GM19324 (cell line): ENCODE measurements around the gene HOXC4.

ENCODE experiments used
- ATAC-seq: cut with Tn5 transposase; IDR thresholded peaks from one replicate; pipeline ENCODE4 v1.9.1; 2021; ENCODE audit warnings: mild to moderate bottlenecking, moderate library complexity; ENCODE audit not compliant: unreplicated experiment, low FRiP score

Gene HOXC4

GRCh38 chr12:54027442-54027786 is 26.2 kb upstream of the HOXC4 start:
- ATAC-seq, result no peak

- ATAC-seq, result no peak
Measured at GRCh38 chr12:54028314-54029201, 25.1 kb upstream of the HOXC4 start, which contains the start of gene HOXC6. Gene HOXC6 (plus strand): TSS chr12:54028440. CDS start chr12:54028522, 82 bp downstream.

- ATAC-seq, result no peak
Measured at GRCh38 chr12:54029529-54030441, 23.9 kb upstream of the HOXC4 start.

- no peak for ATAC-seq
Measured at GRCh38 chr12:54030442-54030801, 23.2 kb upstream of the HOXC4 start.

- ATAC-seq, result no peak
Measured at GRCh38 chr12:54030889-54031471, 22.7 kb upstream of the HOXC4 start.

GRCh38 chr12:54031480-54031879 is 22.2 kb upstream of the HOXC4 start:
- ATAC-seq, result no peak

- ATAC-seq, result no peak
Measured at GRCh38 chr12:54032086-54032619, 21.5 kb upstream of the HOXC4 start.

GRCh38 chr12:54032627-54033100 is 21.0 kb upstream of the HOXC4 start, which contains the start of gene HOXC5:
Gene HOXC5 (plus strand): TSS chr12:54033050. CDS start chr12:54033123, 73 bp downstream.
- no peak for ATAC-seq

GRCh38 chr12:54033106-54033979 is 20.3 kb upstream of the HOXC4 start:
- no peak for ATAC-seq

- ATAC-seq, result no peak
Measured at GRCh38 chr12:54033980-54034784, 19.5 kb upstream of the HOXC4 start.

GRCh38 chr12:54034785-54035310 is 18.8 kb upstream of the HOXC4 start:
- ATAC-seq, result no peak

GRCh38 chr12:54035568-54036264 is 17.9 kb upstream of the HOXC4 start:
- no peak for ATAC-seq

- ATAC-seq, result no peak
Measured at GRCh38 chr12:54036620-54037359, 16.8 kb upstream of the HOXC4 start.

- ATAC-seq, result no peak
Measured at GRCh38 chr12:54037360-54038283, 16.0 kb upstream of the HOXC4 start.

- no peak for ATAC-seq
Measured at GRCh38 chr12:54038284-54038870, 15.3 kb upstream of the HOXC4 start.
